WTC11 (cell line): ENCODE data around the gene FAM13B. TPM values are rescaled to one million over a fixed set of nuclear protein-coding genes. Genes with fewer than 3 reads are reported as not detected.

ENCODE experiments used
- ATAC-seq: fragments of 200-7000 bp; cut with Tn5 transposase; 2 replicates; pipeline ENCODE4 v1.10.0; 2021; ENCODE audit warnings: mild to moderate bottlenecking, moderate library complexity
- CTCF ChIA-PET: fragments of 300-600 bp; sonication (Branson Sonifier 250); formaldehyde crosslinking; loops from one replicate; lab custom pipeline; 2021; ENCODE audit warnings: antibody characterized with exemption; lab: Charles Lee
- POLR2A ChIA-PET: fragments of 350-600 bp; sonication (Branson Sonifier 250); formaldehyde crosslinking; loops from one replicate; lab custom pipeline; 2021; ENCODE audit warnings: antibody characterized with exemption; lab: Charles Lee
- DNase-seq: peaks from one replicate; pipeline ENCODE4 v3.0.0; 2021; ENCODE audit warnings: low spot score
- H3K27ac Mint-ChIP-seq: 2 replicates; pipeline ENCODE4 v1.8.0; 2021; ENCODE audit warnings: mixed read lengths
- H3K27me3 Mint-ChIP-seq: 2 replicates; pipeline ENCODE4 v1.8.0; 2021; ENCODE audit warnings: low read depth, mild to moderate bottlenecking, moderate library complexity, mixed read lengths
- H3K36me3 Mint-ChIP-seq: 2 replicates; pipeline ENCODE4 v1.8.0; 2021; ENCODE audit warnings: mixed read lengths
- H3K4me1 Mint-ChIP-seq: 2 replicates; pipeline ENCODE4 v1.8.0; 2022; ENCODE audit warnings: mixed read lengths
- H3K4me3 Mint-ChIP-seq: 2 replicates; pipeline ENCODE4 v1.8.0; 2021; ENCODE audit warnings: mild to moderate bottlenecking, moderate library complexity, mixed read lengths
- H3K9me3 Mint-ChIP-seq: 2 replicates; pipeline ENCODE4 v1.8.0; 2021; ENCODE audit warnings: mixed read lengths
- ATF1 ChIP-seq: sonication (generic); formaldehyde crosslinking; IDR thresholded peaks from 2 replicates; pipeline ENCODE4 v1.8.1; 2023; ENCODE audit warnings: mild to moderate bottlenecking, moderate library complexity, missing genetic modification reagents
- CBFB ChIP-seq: sonication (generic); formaldehyde crosslinking; IDR thresholded peaks from 2 replicates; pipeline ENCODE4 v1.8.1; 2022; ENCODE audit warnings: mild to moderate bottlenecking, low read depth, missing genetic modification reagents
- CREM ChIP-seq: sonication (generic); formaldehyde crosslinking; IDR thresholded peaks from 2 replicates; pipeline ENCODE4 v1.8.1; 2022; ENCODE audit warnings: mild to moderate bottlenecking, missing genetic modification reagents, moderate library complexity
- FOXJ3 ChIP-seq: sonication (generic); formaldehyde crosslinking; IDR thresholded peaks from 2 replicates; pipeline ENCODE4 v1.9.0; 2021; ENCODE audit warnings: missing genetic modification reagents, mild to moderate bottlenecking, borderline replicate concordance
- GTF2I ChIP-seq: fragments of 250-450 bp; sonication (Bioruptor Pico); conservative IDR thresholded peaks from 2 replicates; pipeline ENCODE4 v1.4.0; 2021; ENCODE audit warnings: mild to moderate bottlenecking
- HMGA2 ChIP-seq: fragments of 250-450 bp; sonication (Bioruptor Pico); IDR thresholded peaks from 2 replicates; pipeline ENCODE4 v1.4.0; 2021; ENCODE audit warnings: mild to moderate bottlenecking, moderate library complexity
- JAZF1 ChIP-seq: fragments of 250-450 bp; sonication (Bioruptor Pico); IDR thresholded peaks from 2 replicates; pipeline ENCODE4 v1.9.0; 2021; ENCODE audit warnings: moderate library complexity, mild to moderate bottlenecking, inconsistent platforms
- PRRX2 ChIP-seq: fragments of 250-450 bp; sonication (Bioruptor Pico); IDR thresholded peaks from 2 replicates; pipeline ENCODE4 v1.8.0; 2021; ENCODE audit warnings: mild to moderate bottlenecking
- SMAD3 ChIP-seq: sonication (generic); formaldehyde crosslinking; IDR thresholded peaks from 2 replicates; pipeline ENCODE4 v1.8.0; 2022; ENCODE audit warnings: missing genetic modification reagents, mild to moderate bottlenecking, borderline replicate concordance
- SP1 ChIP-seq: sonication (generic); formaldehyde crosslinking; conservative IDR thresholded peaks from 2 replicates; pipeline ENCODE4 v1.8.1; 2022; ENCODE audit warnings: missing genetic modification reagents
- TEAD1 ChIP-seq: sonication (generic); formaldehyde crosslinking; IDR thresholded peaks from 2 replicates; pipeline ENCODE4 v1.8.0; 2022; ENCODE audit warnings: mild to moderate bottlenecking, missing genetic modification reagents
- ZBTB21 ChIP-seq: sonication (generic); formaldehyde crosslinking; IDR thresholded peaks from 2 replicates; pipeline ENCODE4 v1.8.1; 2023; ENCODE audit warnings: mild to moderate bottlenecking, missing genetic modification reagents, borderline replicate concordance
- ZNF219 ChIP-seq: sonication (generic); formaldehyde crosslinking; IDR thresholded peaks from 2 replicates; pipeline ENCODE4 v1.8.0; 2023; ENCODE audit warnings: missing genetic modification reagents, mild to moderate bottlenecking, borderline replicate concordance
- total RNA-seq: library from RNA; stranded (reverse); gene quantifications from 3 replicates; pipeline ENCODE4 v1.2.3, GENCODE V29; 2021
- TF ChIP-seq, protein P1 (sequence below): fragments of 250-450 bp; sonication (Bioruptor Pico); IDR thresholded peaks from 2 replicates; pipeline ENCODE4 v1.8.0; 2021; ENCODE audit warnings: mild to moderate bottlenecking
- TF ChIP-seq, protein P2 (sequence below): sonication (generic); formaldehyde crosslinking; IDR thresholded peaks from 2 replicates; pipeline ENCODE4 v1.8.0; 2022; ENCODE audit warnings: missing genetic modification reagents
- TF ChIP-seq, protein P3 (sequence below): fragments of 250-450 bp; sonication (Bioruptor Pico); IDR thresholded peaks from 2 replicates; pipeline ENCODE4 v1.9.0; 2021; ENCODE audit warnings: mild to moderate bottlenecking
- TF ChIP-seq, protein P4 (sequence below): sonication (generic); formaldehyde crosslinking; IDR thresholded peaks from 2 replicates; pipeline ENCODE4 v1.8.0; 2022; ENCODE audit warnings: mild to moderate bottlenecking, missing genetic modification reagents
- TF ChIP-seq, protein P5 (sequence below): sonication (generic); formaldehyde crosslinking; IDR thresholded peaks from 2 replicates; pipeline ENCODE4 v1.8.0; 2023; ENCODE audit warnings: missing genetic modification reagents
- TF ChIP-seq, protein P6 (sequence below): sonication (generic); formaldehyde crosslinking; IDR thresholded peaks from 2 replicates; pipeline ENCODE4 v1.8.1; 2023; ENCODE audit warnings: mild to moderate bottlenecking, missing genetic modification reagents, moderate library complexity

FAM13B gene
- total RNA-seq, 1 experiment from 2014 or later, result 15.6 TPM

DNA sequence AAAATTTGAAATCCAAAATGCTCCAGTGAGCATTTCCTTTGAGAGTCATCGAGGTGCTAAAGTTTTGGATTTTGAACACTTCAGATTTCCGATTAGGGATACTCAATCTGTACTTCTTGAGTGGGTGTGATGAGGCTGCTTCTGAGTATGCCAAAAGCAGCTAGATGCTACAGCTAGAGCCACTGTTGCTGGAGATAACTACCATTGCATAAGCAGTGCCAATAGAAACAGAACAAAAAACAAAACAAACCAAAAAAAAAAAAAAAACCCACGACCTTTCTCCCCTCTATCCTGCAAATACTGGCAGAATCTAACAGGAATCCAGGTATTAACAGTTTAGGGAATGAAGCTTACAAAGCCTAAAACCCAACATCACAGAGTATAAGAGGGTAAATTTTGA, 100.1 kb downstream of the FAM13B start (continued):
- TF ChIP-seq, protein P1, sequence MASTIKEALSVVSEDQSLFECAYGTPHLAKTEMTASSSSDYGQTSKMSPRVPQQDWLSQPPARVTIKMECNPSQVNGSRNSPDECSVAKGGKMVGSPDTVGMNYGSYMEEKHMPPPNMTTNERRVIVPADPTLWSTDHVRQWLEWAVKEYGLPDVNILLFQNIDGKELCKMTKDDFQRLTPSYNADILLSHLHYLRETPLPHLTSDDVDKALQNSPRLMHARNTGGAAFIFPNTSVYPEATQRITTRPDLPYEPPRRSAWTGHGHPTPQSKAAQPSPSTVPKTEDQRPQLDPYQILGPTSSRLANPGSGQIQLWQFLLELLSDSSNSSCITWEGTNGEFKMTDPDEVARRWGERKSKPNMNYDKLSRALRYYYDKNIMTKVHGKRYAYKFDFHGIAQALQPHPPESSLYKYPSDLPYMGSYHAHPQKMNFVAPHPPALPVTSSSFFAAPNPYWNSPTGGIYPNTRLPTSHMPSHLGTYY (CRISPR knock-in tag), result no peak
- TF ChIP-seq, protein P2, sequence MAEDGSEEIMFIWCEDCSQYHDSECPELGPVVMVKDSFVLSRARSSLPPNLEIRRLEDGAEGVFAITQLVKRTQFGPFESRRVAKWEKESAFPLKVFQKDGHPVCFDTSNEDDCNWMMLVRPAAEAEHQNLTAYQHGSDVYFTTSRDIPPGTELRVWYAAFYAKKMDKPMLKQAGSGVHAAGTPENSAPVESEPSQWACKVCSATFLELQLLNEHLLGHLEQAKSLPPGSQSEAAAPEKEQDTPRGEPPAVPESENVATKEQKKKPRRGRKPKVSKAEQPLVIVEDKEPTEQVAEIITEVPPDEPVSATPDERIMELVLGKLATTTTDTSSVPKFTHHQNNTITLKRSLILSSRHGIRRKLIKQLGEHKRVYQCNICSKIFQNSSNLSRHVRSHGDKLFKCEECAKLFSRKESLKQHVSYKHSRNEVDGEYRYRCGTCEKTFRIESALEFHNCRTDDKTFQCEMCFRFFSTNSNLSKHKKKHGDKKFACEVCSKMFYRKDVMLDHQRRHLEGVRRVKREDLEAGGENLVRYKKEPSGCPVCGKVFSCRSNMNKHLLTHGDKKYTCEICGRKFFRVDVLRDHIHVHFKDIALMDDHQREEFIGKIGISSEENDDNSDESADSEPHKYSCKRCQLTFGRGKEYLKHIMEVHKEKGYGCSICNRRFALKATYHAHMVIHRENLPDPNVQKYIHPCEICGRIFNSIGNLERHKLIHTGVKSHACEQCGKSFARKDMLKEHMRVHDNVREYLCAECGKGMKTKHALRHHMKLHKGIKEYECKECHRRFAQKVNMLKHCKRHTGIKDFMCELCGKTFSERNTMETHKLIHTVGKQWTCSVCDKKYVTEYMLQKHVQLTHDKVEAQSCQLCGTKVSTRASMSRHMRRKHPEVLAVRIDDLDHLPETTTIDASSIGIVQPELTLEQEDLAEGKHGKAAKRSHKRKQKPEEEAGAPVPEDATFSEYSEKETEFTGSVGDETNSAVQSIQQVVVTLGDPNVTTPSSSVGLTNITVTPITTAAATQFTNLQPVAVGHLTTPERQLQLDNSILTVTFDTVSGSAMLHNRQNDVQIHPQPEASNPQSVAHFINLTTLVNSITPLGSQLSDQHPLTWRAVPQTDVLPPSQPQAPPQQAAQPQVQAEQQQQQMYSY (CRISPR knock-in tag), result no peak
- no peak for TF ChIP-seq CREM (CRISPR knock-in tag)
- TF ChIP-seq CBFB, result no peak

DNA sequence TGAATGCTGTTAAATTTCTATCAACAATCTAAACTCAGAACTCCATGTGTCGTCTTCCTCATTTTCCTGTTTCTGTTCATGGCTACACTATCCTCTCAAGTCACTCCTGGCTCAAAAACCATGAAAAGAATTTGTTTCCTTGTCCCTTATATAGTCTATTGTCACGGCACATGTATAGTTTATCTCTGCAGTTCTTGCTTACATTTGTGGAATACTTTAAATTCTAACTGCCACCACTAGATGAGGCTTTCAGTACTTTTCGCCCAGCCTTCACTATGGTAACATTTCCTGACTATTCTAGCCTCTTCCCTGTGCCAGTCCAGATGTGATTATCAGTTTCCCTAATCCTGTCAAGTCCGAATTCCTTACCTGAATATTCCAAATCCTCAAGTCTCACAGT, 109.0 kb downstream of the FAM13B start:
- H3K27ac Mint-ChIP-seq, result no peak overlapping the region
- CTCF ChIA-PET, result no interaction called here
- no peak overlapping the region for H3K4me3 Mint-ChIP-seq
- POLR2A ChIA-PET, result no interaction called here
- no peak for DNase-seq
- no peaks in the 10 kb centered on the region for H3K36me3 Mint-ChIP-seq
- no peaks in the 10 kb centered on the region for H3K4me1 Mint-ChIP-seq
- no peaks in the 10 kb centered on the region for H3K9me3 Mint-ChIP-seq
- no peaks in the 10 kb centered on the region for H3K27me3 Mint-ChIP-seq
- peak; percentile 39; the same call in 1 of the 2 replicates for ATAC-seq
- TF ChIP-seq SMAD3 (CRISPR knock-in tag) (no peak), ZBTB21 (CRISPR knock-in tag) (no peak), HMGA2 (no peak), JAZF1 (no peak), PRRX2 (CRISPR knock-in tag) (no peak), GTF2I (no peak), ATF1 (CRISPR knock-in tag) (no peak), FOXJ3 (CRISPR knock-in tag) (no peak), SP1 (CRISPR knock-in tag) (no peak), TEAD1 (CRISPR knock-in tag) (no peak), ZNF219 (CRISPR knock-in tag) (no peak)
- TF ChIP-seq, protein P3, sequence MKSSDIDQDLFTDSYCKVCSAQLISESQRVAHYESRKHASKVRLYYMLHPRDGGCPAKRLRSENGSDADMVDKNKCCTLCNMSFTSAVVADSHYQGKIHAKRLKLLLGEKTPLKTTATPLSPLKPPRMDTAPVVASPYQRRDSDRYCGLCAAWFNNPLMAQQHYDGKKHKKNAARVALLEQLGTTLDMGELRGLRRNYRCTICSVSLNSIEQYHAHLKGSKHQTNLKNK (CRISPR knock-in tag), result no peak
- TF ChIP-seq, protein P4, sequence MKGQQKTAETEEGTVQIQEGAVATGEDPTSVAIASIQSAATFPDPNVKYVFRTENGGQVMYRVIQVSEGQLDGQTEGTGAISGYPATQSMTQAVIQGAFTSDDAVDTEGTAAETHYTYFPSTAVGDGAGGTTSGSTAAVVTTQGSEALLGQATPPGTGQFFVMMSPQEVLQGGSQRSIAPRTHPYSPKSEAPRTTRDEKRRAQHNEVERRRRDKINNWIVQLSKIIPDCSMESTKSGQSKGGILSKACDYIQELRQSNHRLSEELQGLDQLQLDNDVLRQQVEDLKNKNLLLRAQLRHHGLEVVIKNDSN, result no peak
- TF ChIP-seq, protein P5, sequence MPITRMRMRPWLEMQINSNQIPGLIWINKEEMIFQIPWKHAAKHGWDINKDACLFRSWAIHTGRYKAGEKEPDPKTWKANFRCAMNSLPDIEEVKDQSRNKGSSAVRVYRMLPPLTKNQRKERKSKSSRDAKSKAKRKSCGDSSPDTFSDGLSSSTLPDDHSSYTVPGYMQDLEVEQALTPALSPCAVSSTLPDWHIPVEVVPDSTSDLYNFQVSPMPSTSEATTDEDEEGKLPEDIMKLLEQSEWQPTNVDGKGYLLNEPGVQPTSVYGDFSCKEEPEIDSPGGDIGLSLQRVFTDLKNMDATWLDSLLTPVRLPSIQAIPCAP (CRISPR knock-in tag), result no peak

DNA sequence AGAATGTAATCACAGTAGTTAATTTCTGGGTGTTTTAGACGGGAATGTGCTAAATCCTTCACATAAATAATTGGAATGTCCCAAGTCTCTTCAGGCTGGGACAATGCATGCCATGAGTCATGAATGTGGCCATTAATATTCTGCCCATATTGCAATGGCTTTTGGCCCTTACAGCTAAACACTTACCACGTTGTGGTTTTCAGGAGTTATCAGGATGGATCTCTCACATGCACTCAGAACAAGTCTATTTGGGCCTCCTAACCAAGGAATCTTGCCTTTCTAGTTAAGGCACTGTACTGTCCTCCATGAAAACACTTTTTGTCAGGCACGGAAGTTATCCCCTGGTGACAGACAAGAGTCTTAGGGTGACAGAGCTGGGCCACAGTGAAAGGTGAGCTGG, 110.9 kb downstream of the FAM13B start:
- Mint-ChIP-seq H3K4me1 (no peaks in the 10 kb centered on the region), H3K4me3 (no peak overlapping the region), H3K9me3 (peaks cover 6% of the 10 kb centered on the region), H3K36me3 (no peaks in the 10 kb centered on the region), H3K27me3 (peaks cover 2% of the 10 kb centered on the region; the same call in 1 of the 2 replicates), H3K27ac (no peak overlapping the region)
- DNase-seq, result no peak
- ChIA-PET CTCF (interaction anchor here (0.9 to 1.3 kb wide), 2 partner anchors 114 to 143 kb away, joined by 3 to 4 read pairs; no protein-coding TSS in a partner anchor), POLR2A (no interaction called here)
- no peak for TF ChIP-seq FOXJ3 (CRISPR knock-in tag)
- TF ChIP-seq, protein P6, sequence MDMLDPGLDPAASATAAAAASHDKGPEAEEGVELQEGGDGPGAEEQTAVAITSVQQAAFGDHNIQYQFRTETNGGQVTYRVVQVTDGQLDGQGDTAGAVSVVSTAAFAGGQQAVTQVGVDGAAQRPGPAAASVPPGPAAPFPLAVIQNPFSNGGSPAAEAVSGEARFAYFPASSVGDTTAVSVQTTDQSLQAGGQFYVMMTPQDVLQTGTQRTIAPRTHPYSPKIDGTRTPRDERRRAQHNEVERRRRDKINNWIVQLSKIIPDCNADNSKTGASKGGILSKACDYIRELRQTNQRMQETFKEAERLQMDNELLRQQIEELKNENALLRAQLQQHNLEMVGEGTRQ (CRISPR knock-in tag), result no peak
- TF ChIP-seq, protein P4, result no peak
- TF ChIP-seq, all 79 proteins: peak for 0
- no peak for ATAC-seq
